A673 (cell line): ENCODE results near the gene MICU1.
"Not testable (repeated sequence)": the region's sequence is repeated elsewhere in the genome, so short reads cannot be mapped to it uniquely, and the experiment has no call there.

ENCODE experiments used
- EZH2 ChIP-seq: fragments of 200-600 bp; sonication (generic); IDR thresholded peaks from 2 replicates; pipeline ENCODE4 v1.6.1; 2017; ENCODE audit warnings: borderline replicate concordance, low read depth, mild to moderate bottlenecking, mixed read lengths, antibody characterized with exemption, low read length; ENCODE audit not compliant: poor library complexity, severe bottlenecking
- TF ChIP-seq, protein P1 (sequence below): fragments of 300-800, 200-600 bp; sonication (generic); conservative IDR thresholded peaks from 2 replicates; pipeline ENCODE4 v1.5.1; 2017; ENCODE audit warnings: low read depth, mild to moderate bottlenecking, antibody characterized with exemption, low read length, moderate library complexity, mixed read lengths

DNA sequence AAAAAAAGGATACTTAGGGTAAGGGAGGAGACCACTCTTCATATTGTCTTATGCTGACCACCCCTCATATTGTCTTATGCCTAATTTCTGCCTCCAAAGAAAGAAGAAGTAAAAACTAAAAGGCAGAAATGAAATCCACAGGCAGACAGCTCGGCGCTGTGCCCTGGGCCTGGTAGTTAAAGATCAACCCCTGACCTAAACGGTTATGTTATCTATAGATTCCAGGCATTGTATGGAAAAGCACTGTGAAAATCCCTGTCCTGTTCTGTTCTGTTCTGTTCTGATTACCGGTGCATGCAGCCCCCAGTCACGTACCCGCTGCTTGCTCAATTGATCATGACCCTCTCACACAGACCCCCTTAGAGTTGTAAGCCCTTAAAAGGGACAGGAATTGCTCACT lies 82.0 kb downstream of the MICU1 start:
- TF ChIP-seq, protein P1, sequence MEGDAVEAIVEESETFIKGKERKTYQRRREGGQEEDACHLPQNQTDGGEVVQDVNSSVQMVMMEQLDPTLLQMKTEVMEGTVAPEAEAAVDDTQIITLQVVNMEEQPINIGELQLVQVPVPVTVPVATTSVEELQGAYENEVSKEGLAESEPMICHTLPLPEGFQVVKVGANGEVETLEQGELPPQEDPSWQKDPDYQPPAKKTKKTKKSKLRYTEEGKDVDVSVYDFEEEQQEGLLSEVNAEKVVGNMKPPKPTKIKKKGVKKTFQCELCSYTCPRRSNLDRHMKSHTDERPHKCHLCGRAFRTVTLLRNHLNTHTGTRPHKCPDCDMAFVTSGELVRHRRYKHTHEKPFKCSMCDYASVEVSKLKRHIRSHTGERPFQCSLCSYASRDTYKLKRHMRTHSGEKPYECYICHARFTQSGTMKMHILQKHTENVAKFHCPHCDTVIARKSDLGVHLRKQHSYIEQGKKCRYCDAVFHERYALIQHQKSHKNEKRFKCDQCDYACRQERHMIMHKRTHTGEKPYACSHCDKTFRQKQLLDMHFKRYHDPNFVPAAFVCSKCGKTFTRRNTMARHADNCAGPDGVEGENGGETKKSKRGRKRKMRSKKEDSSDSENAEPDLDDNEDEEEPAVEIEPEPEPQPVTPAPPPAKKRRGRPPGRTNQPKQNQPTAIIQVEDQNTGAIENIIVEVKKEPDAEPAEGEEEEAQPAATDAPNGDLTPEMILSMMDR = not testable (repeated sequence)
- not testable (repeated sequence) for TF ChIP-seq EZH2
